DMS53 treated with DMSO at 0.1 percent for 48 hours (cell line): ENCODE results near the gene ATP9B.
"Not testable (repeated sequence)": the region's sequence is repeated elsewhere in the genome, so short reads cannot be mapped to it uniquely, and the experiment has no call there.

Experiments used
- DNase-seq: peaks from one replicate; lab custom pipeline; 2025; ENCODE audit not compliant: unreplicated experiment; lab: John Stamatoyannopoulos, UW

Gene ATP9B

GRCh38 chr18:79135924-79136323, 66.7 kb downstream of the ATP9B start:
- no peak for DNase-seq

DNA sequence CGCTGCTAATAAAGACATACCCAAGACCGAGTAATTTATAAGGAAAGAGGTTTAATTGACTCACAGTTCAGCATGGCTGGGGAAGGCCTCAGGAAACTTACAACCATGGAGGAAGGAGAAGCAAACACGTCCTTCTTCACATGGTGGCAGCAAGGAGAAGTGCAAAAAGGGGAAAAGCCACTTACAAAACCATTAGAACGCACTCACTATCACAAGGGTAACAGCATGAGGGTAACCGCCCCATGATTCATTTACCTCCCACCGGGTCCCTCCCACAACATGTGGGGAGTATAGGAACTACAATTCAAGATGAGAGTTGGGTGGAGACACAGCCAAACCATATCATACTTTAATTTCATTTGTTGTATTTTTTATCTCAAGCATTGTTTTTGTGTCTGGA, 67.5 kb downstream of the ATP9B start:
- no peak for DNase-seq

- DNase-seq, result no peak
These were observed 70.0 kb downstream of the ATP9B start for GRCh38 chr18:79139206-79139605.

- no peak for DNase-seq
These were observed 77.8 kb downstream of the ATP9B start for GRCh38 chr18:79147014-79147413.

- DNase-seq, result no peak
These were observed 82.0 kb downstream of the ATP9B start for GRCh38 chr18:79151191-79151590.

DNA sequence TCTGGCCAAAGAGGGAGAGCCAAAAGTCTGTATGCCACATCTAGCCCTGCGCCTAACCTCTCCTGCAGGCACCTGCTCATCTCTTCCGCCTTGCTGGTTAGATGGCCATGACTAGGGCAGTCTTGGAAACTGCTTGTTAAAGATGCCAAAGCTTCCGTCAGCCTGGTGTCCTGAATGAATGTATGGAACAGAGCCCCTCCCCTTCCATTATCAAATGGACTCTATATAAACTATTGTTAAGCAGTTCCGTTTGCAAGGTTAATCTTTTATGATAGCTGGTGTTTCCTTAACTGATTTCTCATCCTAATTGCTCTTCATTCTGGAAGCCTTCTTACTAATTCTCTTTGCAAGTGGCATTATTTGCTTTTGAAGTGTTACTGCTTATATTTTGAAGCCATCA, 87.1 kb downstream of the ATP9B start:
- no peak for DNase-seq

- no peak for DNase-seq
These were observed 95.5 kb downstream of the ATP9B start for GRCh38 chr18:79164706-79165105.

DNA sequence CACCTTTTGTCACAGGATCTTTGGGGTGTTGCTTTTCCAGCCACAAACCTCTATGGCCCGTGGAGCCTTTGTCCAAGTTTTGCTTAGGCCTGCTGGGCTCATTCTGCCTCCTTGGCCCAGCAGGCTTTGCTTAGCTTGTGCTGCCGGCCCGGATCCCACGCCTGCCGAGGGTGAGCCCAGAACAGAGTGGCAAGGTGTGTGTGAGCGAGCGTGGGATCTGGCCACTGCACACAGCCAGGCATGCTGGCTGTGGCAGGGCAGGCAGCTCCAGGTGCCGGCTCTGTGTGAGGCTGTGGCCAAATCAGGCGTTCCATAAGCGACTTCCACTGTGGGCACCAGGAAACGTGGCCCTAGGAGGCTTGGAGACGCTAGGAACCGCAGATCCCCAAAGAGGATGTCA, 97.5 kb downstream of the ATP9B start:
- no peak for DNase-seq

GRCh38 chr18:79167526-79168190, 98.5 kb downstream of the ATP9B start:
- DNase-seq, result no peak

- DNase-seq, result no peak
These were observed 100.9 kb downstream of the ATP9B start for GRCh38 chr18:79169958-79170555.

GRCh38 chr18:79172331-79172730, 103.1 kb downstream of the ATP9B start:
- DNase-seq, result not testable (repeated sequence)

DNA sequence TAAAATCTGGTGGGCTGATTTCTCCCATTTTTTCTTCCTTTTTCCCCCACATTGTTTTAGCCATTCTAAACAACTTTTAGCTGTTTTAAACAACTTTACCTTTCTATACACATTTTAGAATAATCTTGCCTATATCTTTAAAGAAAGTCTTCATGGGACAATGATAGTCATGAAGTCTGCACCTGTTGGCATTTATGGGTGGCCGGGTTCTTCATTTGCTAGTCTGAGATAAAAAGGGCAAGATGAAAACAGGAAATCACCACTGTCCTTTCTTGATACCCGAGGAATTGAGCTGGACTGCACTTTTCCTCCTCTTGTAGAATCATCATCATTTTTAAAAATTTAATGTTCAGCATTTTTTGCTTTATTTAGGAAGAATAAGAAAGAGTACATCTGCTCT, 104.5 kb downstream of the ATP9B start:
- no peak for DNase-seq

DNA sequence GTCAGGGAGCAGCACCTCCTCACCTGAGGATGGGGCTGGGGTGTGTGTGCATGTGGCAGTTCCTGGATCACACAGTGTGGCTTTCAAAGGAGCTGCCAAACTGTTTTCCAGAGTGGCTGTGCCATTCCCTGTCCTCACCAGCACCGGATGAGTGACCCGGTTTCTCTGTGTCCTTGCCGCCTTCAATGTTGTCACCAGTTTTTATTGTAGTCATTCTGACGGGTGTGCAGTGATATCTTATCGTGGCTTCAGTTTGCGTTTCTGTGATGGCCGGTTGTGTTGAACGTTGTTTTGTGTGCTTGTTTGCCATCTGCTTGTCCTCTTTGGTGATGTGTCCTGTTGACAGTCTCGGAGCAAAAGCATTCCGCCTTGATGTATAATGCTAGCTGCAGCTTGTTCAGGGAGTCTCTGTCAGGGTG, 108.9 kb downstream of the ATP9B start:
- DNase-seq, result no peak

DNA sequence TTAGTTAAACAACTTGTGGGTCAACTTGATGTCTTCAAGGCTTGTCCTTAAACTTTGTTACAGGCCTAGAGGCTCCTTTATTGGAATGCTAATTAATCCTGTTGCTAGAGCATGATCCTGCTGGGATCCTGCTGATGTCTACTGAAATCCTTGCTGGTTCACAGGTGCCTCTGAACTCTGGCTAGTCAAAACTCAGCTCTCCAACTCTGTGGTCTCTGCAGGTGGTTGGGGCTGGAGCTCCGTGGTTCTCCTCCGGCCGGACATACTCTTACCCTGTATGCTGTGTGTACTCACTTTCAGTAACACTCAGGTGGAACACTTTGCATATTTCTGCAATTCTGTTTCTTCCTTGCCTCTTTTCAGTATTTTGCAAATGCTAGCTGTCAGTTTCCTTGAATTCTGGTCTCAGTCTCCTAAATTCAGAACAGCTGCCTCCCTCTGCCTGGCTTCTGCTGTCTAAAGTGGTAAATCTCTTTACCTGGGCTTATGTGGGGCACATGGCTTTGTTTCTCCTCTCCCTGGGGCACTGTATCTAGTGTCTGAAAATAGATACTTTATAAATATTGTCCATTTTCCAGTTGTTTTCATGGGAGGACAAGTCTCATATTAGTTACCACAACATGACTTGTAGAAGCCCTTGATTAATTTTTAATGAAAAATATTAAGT, 113.0 kb downstream of the ATP9B start:
- DNase-seq, result no peak

- no peak for DNase-seq
These were observed 116.5 kb downstream of the ATP9B start for GRCh38 chr18:79185648-79186047.

DNA sequence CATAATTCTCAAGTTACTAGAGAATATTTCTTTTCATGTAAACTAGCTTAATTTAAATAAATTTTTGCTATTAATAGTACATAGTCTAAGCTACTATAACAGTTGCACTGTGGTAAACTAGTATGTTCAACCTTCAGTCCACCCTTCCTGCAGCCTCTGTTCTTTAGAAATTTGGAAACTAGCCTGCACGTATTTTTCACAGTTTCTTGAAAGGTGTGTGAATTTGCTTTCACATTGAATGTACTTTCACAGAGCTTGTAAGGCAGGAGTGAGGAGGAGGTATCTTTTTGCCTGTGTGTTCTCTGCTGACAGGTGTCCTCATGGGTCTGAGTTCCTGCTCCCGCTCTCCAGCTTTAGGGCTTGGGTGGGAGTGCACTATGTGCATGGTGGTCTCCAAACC, 117.5 kb downstream of the ATP9B start:
- DNase-seq, result no peak

- DNase-seq, result no peak
These were observed 118.5 kb downstream of the ATP9B start for GRCh38 chr18:79187532-79188277.

DNA sequence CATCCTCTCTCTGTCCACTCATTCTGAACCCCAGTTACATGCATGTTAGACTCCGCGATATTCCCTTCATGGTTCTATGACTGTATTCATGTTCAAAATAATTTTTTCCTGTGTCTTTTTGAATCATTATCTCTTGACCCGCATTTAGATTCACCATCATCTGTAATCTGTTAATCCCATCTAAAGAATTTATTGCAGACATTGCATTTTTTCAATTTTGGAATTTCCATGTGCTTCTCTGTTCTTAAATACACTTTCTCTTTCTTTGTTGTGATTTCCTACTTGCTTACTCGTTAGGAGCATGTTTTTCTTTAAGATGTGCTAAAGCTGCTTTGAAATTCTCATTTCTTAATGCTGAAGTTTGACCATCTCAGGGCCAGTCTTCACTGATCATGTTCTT, 122.2 kb downstream of the ATP9B start:
- no peak for DNase-seq

- DNase-seq, result no peak
These were observed 122.8 kb downstream of the ATP9B start for GRCh38 chr18:79191956-79192355.

GRCh38 chr18:79193826-79194225, 124.6 kb downstream of the ATP9B start:
- DNase-seq, result no peak

DNA sequence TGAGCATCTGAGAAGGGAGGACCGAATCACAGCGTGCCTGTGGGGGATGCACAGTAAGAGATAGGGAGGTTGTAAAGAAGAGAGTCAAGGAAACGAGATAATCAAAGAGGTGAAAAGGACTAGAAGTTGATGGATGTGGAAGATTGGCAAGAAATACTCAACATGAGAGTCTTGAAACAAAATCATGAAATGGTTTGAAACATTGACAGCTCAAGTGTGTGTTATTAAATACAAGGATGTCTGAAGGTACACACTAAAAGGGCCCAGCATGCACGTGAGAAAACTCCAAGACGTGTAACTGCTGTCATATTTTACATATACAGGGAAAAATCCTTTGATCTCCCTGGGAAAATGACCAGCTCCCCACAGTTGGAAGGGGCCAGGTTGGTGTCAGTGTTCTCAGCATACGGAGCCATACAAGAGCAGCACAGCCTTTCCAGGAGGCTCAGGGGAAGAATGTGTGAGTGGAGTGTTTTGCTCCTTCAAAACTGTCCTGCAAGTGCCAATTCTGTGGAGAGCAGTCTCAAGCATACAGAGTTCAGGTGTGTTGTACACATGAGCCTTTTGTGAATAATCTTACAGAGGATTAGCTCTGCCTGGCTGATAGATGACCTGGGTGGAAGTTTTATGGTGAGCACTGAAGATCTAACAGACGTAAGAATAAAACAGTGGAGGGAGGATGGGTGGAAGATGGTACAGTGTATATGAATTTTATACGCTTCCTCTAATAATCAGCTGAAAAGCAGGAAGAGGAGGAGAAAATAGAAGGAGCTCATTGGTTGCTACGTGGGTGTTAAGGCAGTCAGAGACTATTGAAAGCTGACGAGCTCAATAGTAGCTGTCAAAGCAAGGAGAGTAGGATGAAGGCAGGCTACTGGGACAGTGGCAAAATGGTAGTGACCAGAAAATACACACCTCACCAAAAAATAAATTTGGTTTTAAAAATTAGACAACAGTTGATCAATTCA, 126.8 kb downstream of the ATP9B start:
- DNase-seq, result no peak
